ENCODE measurements around the gene PAIP1.
"Not testable (repeated sequence)": the region's sequence is repeated elsewhere in the genome, so short reads cannot be mapped to it uniquely, and the experiment has no call there.

The PAIP1 gene

GRCh38 chr5:43582082-43583005 lies 25.5 kb upstream of the PAIP1 start:
- H3K4me3 ChIP-seq (ENCODE audit: low read depth, low read length), result no peak overlapping the region
- TF ChIP-seq CTCF (IDR thresholded peaks at IDR 0.05; ENCODE audit: low read depth, low read length, missing control alignments), result no peak
- DNase-seq (ENCODE audit: low read depth), result no peak

GRCh38 chr5:43581398-43581797 lies 24.5 kb upstream of the PAIP1 start:
- no peak for TF ChIP-seq CTCF (IDR thresholded peaks at IDR 0.05; ENCODE audit: low read depth, low read length, missing control alignments)
- no peak for DNase-seq (ENCODE audit: low read depth)
- H3K4me3 ChIP-seq (ENCODE audit: low read depth, low read length), result no peak overlapping the region

- not testable (repeated sequence) for DNase-seq (ENCODE audit: low read depth); H3K4me3 ChIP-seq (ENCODE audit: low read depth, low read length)
Observed at GRCh38 chr5:43580402-43581210, 23.7 kb upstream of the PAIP1 start.

- H3K4me3 ChIP-seq (ENCODE audit: low read depth, low read length), result no peak overlapping the region
- TF ChIP-seq CTCF (IDR thresholded peaks at IDR 0.05; ENCODE audit: low read depth, low read length, missing control alignments), result no peak
- no peak for DNase-seq (ENCODE audit: low read depth)
Observed at GRCh38 chr5:43573058-43573457, 16.2 kb upstream of the PAIP1 start.

GRCh38 chr5:43572357-43572756 lies 15.5 kb upstream of the PAIP1 start:
- TF ChIP-seq CTCF (IDR thresholded peaks at IDR 0.05; ENCODE audit: low read depth, low read length, missing control alignments), result no peak
- no peak for DNase-seq (ENCODE audit: low read depth)
- no peak overlapping the region for H3K4me3 ChIP-seq (ENCODE audit: low read depth, low read length)

- H3K4me3 ChIP-seq (ENCODE audit: low read depth, low read length), result no peak overlapping the region
- TF ChIP-seq CTCF (IDR thresholded peaks at IDR 0.05; ENCODE audit: low read depth, low read length, missing control alignments), result no peak
- DNase-seq (ENCODE audit: low read depth), result no peak
Observed at GRCh38 chr5:43571237-43571636, 14.4 kb upstream of the PAIP1 start.

GRCh38 chr5:43570450-43571158 lies 13.7 kb upstream of the PAIP1 start:
- DNase-seq (ENCODE audit: low read depth), result no peak
- no peak overlapping the region for H3K4me3 ChIP-seq (ENCODE audit: low read depth, low read length)
- TF ChIP-seq CTCF (IDR thresholded peaks at IDR 0.05; ENCODE audit: low read depth, low read length, missing control alignments), result no peak

All from GM12864 (cell line).